Measurements from ENCODE around the gene MKX.

The MKX gene

GRCh38 chr10:27678166-27678565, 67.5 kb downstream of the MKX start:
- no peak overlapping the region for H3K4me3 ChIP-seq (ENCODE audit: low read length)
- no peak for TF ChIP-seq CTCF (conservative IDR thresholded peaks at IDR 0.05; ENCODE audit: low read length)
- DNase-seq (ENCODE audit: low read depth), result no peak

- H3K4me3 ChIP-seq (ENCODE audit: low read length), result no peak overlapping the region
- TF ChIP-seq CTCF (conservative IDR thresholded peaks at IDR 0.05; ENCODE audit: low read length), result no peak
- DNase-seq (ENCODE audit: low read depth), result no peak
Measured at GRCh38 chr10:27673065-27673464, 72.6 kb downstream of the MKX start.

- no peak for DNase-seq (ENCODE audit: low read depth)
- no peak overlapping the region for H3K4me3 ChIP-seq (ENCODE audit: low read length)
- no peak for TF ChIP-seq CTCF (conservative IDR thresholded peaks at IDR 0.05; ENCODE audit: low read length)
Measured at GRCh38 chr10:27671821-27672220, 73.8 kb downstream of the MKX start.

GRCh38 chr10:27664461-27664860, 81.2 kb downstream of the MKX start:
- DNase-seq (ENCODE audit: low read depth), result no peak
- TF ChIP-seq CTCF (conservative IDR thresholded peaks at IDR 0.05; ENCODE audit: low read length), result no peak
- H3K4me3 ChIP-seq (ENCODE audit: low read length), result no peak overlapping the region

- H3K4me3 ChIP-seq (ENCODE audit: low read length), result no peak overlapping the region
- no peak for TF ChIP-seq CTCF (conservative IDR thresholded peaks at IDR 0.05; ENCODE audit: low read length)
- DNase-seq (ENCODE audit: low read depth), result peak; percentile 23
Measured at GRCh38 chr10:27663621-27664020, 82.0 kb downstream of the MKX start.

- peak; percentile 20 for DNase-seq (ENCODE audit: low read depth)
- no peak for TF ChIP-seq CTCF (conservative IDR thresholded peaks at IDR 0.05; ENCODE audit: low read length)
- H3K4me3 ChIP-seq (ENCODE audit: low read length), result no peak overlapping the region
Measured at GRCh38 chr10:27661514-27662286, 83.9 kb downstream of the MKX start.

GRCh38 chr10:27660711-27661110, 84.9 kb downstream of the MKX start:
- DNase-seq (ENCODE audit: low read depth), result peak; percentile 31
- no peak overlapping the region for H3K4me3 ChIP-seq (ENCODE audit: low read length)
- no peak for TF ChIP-seq CTCF (conservative IDR thresholded peaks at IDR 0.05; ENCODE audit: low read length)

Measured in AG10803 (cell line).